DND-41 (cell line): ENCODE measurements around the gene ERC2.

Experiments
- CTCF ChIP-seq: IDR thresholded peaks from 2 replicates; pipeline ENCODE4 v1.5.1; 2012; ENCODE audit warnings: borderline replicate concordance, low read length, moderate library complexity, mild to moderate bottlenecking; ENCODE audit not compliant: poor library complexity, severe bottlenecking; ENCODE audit errors: extremely low read depth
- EZH2 ChIP-seq: IDR thresholded peaks from 3 replicates; pipeline ENCODE4 v1.6.1; 2012; ENCODE audit warnings: borderline replicate concordance, low read depth, mild to moderate bottlenecking, moderate library complexity, low read length, inconsistent platforms; ENCODE audit not compliant: severe bottlenecking

DNA sequence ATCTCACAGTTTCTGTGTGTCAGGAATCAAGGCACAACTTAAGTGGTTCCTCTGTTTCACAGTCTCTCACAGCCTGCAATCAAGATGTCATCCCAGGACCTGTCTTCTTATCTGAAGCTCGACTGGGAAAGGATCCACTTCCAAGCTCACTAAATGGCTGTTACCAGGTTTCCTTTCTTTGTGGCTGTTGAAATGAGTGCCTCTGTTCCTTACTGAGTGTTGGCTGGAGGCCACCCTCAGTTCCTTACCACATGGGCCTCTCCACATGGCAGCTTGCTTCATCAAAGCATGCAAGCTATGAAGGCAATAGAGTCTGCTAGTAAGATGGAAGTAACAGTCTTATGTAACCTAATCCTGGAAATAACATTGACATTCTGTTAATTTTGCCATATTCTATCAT, 174.0 kb downstream of the ERC2 start:
- no peak for TF ChIP-seq CTCF
- no peak for TF ChIP-seq EZH2
